B cell (primary cell): ENCODE results near the gene ASCC2.

Source experiments
- CTCF ChIP-seq: fragments of 200-600 bp; IDR thresholded peaks from one replicate; pipeline ENCODE4 v1.8.0; 2022; ENCODE audit warnings: antibody characterized with exemption, mild to moderate bottlenecking
- EZH2 ChIP-seq: IDR thresholded peaks from 2 replicates; pipeline ENCODE4 v1.6.1; 2012; ENCODE audit warnings: borderline replicate concordance, low read depth, mild to moderate bottlenecking, moderate library complexity, low read length; ENCODE audit not compliant: insufficient read depth, poor library complexity, severe bottlenecking

DNA sequence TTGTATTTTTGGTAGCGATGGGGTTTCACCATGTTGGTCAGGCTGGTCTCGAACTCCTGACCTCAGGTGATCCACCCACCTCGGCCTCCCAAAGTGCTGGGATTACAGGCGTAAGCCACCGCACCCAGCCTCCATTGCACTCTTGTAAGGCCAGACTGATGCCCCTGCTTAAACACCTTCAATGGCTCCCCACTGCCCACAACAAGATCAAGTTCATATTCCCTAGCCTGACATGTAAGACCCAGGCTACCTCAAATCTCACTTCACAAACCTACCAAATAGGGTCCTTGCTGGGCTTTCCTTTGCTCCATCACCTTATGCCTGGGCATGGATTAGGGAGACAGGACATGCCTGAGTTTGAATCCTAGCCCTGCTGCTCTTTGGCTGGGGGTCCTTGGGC lies 57.9 kb downstream of the ASCC2 start:
- TF ChIP-seq CTCF: no peak
- TF ChIP-seq EZH2: no peak
